Nephron (organoid): ENCODE results near the gene TP53I13.

ENCODE experiments used
- H3K27ac Mint-ChIP-seq, 3 experiments: 2 replicates each; pipeline ENCODE4 v1.8.0; 2020; ENCODE audit warnings: mixed read lengths in 3 of 3, mild to moderate bottlenecking in 2 of 3, moderate library complexity in 1 of 3
- H3K27me3 Mint-ChIP-seq: 2 replicates; pipeline ENCODE4 v1.8.0; 2021; ENCODE audit warnings: low read depth, mild to moderate bottlenecking, moderate library complexity, mixed read lengths
- H3K36me3 Mint-ChIP-seq: 2 replicates; pipeline ENCODE4 v1.8.0; 2020; ENCODE audit warnings: low read depth, mixed read lengths
- H3K4me1 Mint-ChIP-seq: 2 replicates; pipeline ENCODE4 v1.8.0; 2020; ENCODE audit warnings: mixed read lengths
- H3K4me3 Mint-ChIP-seq, 3 experiments: 2 replicates each; pipeline ENCODE4 v1.8.0; 2020; ENCODE audit warnings: mild to moderate bottlenecking in 3 of 3, mixed read lengths in 3 of 3, moderate library complexity in 2 of 3
- H3K9me3 Mint-ChIP-seq: 2 replicates; pipeline ENCODE4 v1.8.0; 2020; ENCODE audit warnings: mixed read lengths
- TF ChIP-seq, protein P1 (sequence below), 3 experiments: fragments of 200-600 bp; sonication (generic); IDR thresholded peaks; one replicate each; pipeline ENCODE4 v1.5.0; 2021; ENCODE audit warnings: antibody characterized with exemption in 3 of 3; ENCODE audit not compliant: unreplicated experiment in 3 of 3

The TP53I13 gene

DNA sequence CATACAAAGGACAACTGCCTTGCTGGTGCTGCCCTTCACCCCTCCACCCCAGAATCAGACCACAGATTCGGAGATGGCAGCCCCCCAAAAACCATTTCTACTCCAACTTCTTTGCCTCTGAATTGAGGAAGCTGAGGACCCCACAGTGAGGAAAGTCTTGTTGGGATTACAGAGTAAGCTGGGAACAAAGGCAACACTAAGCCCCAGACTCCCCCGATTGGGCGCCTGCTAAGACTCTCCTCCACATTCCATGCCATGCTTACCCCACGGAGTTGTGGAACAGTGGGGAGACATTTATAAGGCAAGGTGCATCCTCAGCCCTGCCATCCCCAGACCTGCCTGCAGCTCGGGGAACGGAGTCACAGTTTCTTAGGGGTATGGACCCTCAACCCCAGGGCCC lies 19.1 kb downstream of the TP53I13 start:
- Mint-ChIP-seq H3K9me3 (no peaks in the 10 kb centered on the region), H3K4me1 (peaks cover 53% of the 10 kb centered on the region), H3K36me3 (no peaks in the 10 kb centered on the region), H3K27me3 (no peaks in the 10 kb centered on the region), H3K4me3 (peak overlapping the region; percentile 88 to 95 (median 95)), H3K27ac (no peak overlapping the region)
- TF ChIP-seq, protein P1, sequence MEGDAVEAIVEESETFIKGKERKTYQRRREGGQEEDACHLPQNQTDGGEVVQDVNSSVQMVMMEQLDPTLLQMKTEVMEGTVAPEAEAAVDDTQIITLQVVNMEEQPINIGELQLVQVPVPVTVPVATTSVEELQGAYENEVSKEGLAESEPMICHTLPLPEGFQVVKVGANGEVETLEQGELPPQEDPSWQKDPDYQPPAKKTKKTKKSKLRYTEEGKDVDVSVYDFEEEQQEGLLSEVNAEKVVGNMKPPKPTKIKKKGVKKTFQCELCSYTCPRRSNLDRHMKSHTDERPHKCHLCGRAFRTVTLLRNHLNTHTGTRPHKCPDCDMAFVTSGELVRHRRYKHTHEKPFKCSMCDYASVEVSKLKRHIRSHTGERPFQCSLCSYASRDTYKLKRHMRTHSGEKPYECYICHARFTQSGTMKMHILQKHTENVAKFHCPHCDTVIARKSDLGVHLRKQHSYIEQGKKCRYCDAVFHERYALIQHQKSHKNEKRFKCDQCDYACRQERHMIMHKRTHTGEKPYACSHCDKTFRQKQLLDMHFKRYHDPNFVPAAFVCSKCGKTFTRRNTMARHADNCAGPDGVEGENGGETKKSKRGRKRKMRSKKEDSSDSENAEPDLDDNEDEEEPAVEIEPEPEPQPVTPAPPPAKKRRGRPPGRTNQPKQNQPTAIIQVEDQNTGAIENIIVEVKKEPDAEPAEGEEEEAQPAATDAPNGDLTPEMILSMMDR (IDR thresholded peaks at IDR 0.05; ENCODE audit: unreplicated experiment in 3 of 3), result no peak

DNA sequence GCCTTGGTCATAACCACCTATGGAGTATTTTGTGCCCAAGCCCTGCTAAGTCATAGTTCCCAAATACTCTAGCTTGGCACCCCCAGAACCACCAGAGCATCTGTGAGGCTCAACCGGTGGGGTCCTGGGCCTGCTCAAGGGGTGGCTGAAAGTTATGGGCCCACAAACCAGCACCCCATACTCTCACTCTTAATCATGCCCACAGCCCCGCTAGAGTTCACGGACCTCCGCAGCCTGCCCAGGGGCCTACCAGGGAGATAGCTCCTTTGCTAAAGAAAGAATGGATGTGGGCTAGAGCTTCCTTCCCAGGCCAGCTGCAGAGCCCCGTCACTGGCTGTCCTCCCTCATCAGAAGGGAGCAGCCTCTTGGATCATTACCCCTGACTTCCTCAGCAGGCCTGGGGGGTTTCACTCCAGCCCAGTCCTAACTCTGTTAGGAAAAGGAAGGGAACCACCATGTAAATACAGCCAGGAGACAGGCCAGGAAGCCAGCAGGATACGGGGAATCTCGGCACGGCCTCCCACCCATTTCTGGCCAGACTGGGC lies 19.6 kb downstream of the TP53I13 start:
- Mint-ChIP-seq H3K36me3 (no peaks in the 10 kb centered on the region), H3K4me3 (peak overlapping the region; percentile 88 to 95 (median 95)), H3K27me3 (no peaks in the 10 kb centered on the region), H3K4me1 (peaks cover 53% of the 10 kb centered on the region), H3K9me3 (no peaks in the 10 kb centered on the region), H3K27ac (peak overlapping the region; percentile 65 to 84 (median 69))
- TF ChIP-seq, protein P1 (IDR thresholded peaks at IDR 0.05; ENCODE audit: unreplicated experiment in 3 of 3), result no peak

DNA sequence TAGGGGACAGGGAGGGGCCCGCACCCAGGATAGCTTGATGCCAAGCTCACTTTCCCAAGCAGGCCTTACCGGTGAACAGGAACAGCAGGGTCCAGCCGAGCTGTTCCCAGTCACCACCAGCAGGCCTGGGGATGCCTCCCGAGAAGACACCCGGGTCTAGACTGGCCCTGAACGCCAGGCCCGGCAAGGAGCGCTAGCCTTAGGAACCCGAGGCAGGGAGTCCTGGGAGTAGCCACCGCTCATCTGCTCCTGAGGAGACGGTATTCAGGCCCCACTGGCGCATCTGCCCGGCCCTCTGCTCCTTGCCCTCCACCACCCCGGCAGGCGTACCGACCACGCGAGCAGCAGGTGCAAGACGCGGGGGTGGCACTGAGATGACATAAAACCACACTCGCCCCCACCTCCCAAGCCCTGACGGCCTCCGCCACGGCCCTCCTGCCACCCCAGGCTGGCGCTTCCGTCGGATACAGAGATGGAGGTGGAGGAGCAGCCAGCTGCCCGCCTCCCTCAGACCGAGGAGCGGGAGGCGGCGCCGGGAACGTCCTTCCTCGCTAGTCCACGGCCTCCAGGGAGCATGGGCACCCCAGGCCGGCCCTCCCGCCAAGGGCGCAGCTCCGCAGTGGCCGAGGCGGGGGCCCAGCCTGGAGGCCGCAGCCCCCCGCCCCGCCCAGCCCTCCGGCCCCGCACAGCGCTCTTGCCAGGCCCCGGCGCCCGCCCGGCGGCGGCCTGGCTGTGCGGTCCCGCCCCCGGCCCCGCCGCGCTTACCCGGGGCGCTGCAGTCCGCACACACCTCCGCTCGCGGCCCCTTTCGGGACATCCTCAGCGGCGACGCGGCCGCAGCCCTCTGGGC lies 20.3 kb downstream of the TP53I13 start:
- Mint-ChIP-seq H3K27ac (peak overlapping the region; percentile 65 to 84 (median 69)), H3K27me3 (no peaks in the 10 kb centered on the region), H3K4me1 (peaks cover 53% of the 10 kb centered on the region), H3K4me3 (peak overlapping the region; percentile 88 to 95 (median 95)), H3K9me3 (no peaks in the 10 kb centered on the region), H3K36me3 (no peaks in the 10 kb centered on the region)
- TF ChIP-seq, protein P1 (IDR thresholded peaks at IDR 0.05; ENCODE audit: unreplicated experiment in 3 of 3), result no peak

DNA sequence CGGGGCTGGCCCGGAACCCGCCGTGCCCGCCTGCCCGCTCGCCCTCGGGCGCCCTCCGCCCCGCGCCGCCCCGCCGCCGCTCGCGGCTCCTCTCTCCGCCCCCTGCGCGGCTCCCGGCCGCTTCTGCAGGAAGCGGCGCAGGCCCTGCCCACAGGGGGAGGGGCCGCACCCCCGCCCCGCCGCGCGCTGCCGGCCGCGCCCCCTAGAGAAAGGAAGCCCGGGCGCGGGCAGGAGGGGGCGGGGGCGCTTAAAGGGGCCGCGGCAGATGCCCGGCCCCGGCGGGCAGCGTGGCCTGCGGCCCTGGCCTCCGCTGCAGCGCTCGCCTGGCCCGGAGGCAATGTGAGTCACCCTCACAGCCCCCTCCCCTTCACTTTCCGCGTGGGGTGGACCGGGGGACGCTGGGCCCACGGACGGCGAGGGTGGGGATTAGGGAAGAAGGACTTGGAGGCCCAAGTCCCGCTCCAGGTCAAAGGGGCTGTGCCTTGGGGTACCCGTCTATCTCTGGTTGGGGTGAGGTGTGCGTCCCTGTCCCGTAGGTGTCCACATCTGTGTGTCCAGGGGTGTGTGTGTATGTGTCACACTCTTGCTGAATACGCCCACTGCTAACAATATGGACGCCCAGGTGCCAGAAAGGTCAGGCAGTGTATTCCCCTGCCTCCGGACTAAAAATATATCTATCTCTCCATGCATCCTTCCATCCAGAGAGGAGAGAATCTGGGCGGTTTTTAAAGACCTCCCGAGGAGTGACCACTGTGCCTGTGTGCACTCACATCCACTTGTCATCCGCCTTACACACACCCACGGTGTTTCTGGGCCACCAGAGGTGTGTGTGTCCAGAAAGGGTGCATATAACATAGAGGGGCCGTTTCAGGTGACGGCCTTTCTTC lies 21.3 kb downstream of the TP53I13 start, which contains the start of gene GIT1:
Gene GIT1, minus strand, starts transcription at position 125 of the 887 bp plus-strand sequence. CDS start 270 bp downstream, outside the sequence.
- Mint-ChIP-seq H3K4me3 (peak within 1 kb of the TSS; percentile 88 to 95 (median 95)), H3K36me3 (no peaks in the 10 kb centered on the region), H3K27me3 (no peaks in the 10 kb centered on the region), H3K27ac (peak within 1 kb of the TSS; percentile 70 to 96 (median 93)), H3K4me1 (peaks cover 45% of the 10 kb centered on the region), H3K9me3 (no peaks in the 10 kb centered on the region)
- TF ChIP-seq, protein P1 (IDR thresholded peaks at IDR 0.05; ENCODE audit: unreplicated experiment in 3 of 3), result no peak

DNA sequence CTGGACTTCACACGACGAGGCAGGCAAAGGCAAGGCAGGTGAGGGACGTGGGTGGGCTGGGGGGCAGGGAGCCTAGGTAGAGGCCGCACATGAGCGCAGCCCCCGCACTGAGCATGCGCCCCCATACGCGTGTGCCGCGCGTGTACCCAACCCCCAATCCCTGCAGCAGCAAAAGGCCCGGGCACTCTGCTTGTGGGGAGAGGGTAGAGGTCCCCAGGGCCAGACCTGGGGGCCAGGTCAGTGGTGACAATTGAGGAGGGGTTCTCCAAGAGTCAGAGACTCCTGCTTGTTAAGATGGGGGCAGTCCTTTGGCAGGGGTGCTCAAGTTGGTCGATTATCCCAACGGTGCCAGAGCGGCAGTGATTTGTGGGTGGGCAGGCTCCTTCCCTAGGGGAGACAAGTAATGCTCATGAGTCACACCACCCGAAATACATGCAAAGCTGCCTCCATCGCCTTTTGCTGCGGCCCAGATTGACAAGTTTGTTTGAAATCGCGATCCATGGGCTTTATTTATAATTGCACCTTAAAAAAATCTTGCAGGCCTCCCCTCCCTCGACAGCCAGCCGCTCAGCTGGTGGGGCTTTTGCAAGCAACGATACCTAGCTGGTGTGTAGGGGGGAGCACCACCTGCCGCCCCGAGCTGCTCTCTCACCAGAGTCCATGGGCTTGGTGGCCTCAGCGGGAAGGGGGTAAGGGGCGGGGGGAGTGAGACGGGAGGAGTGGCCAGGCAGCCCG lies 22.1 kb downstream of the TP53I13 start:
- no peaks in the 10 kb centered on the region for H3K27me3 Mint-ChIP-seq
- H3K27ac Mint-ChIP-seq, result peak overlapping the region; percentile 87 to 96 (median 93)
- no peaks in the 10 kb centered on the region for H3K36me3 Mint-ChIP-seq
- peak overlapping the region; percentile 79 to 94 (median 92) for H3K4me3 Mint-ChIP-seq
- H3K4me1 Mint-ChIP-seq, result peaks cover 51% of the 10 kb centered on the region
- no peaks in the 10 kb centered on the region for H3K9me3 Mint-ChIP-seq
- TF ChIP-seq, protein P1 (IDR thresholded peaks at IDR 0.05; ENCODE audit: unreplicated experiment in 3 of 3), result no peak
